IMR-90 (cell line): Measurements from ENCODE around the gene CNTN5. TPM values are rescaled to one million over a fixed set of nuclear protein-coding genes. Genes with fewer than 3 reads are reported as not detected.

Experiments
- ATAC-seq: fragments of 200-7000 bp; cut with Tn5 transposase; 2 replicates; pipeline ENCODE4 v1.9.1; 2020; ENCODE audit warnings: low read depth, mild to moderate bottlenecking, moderate library complexity
- BruUV-seq: library from RNA; stranded (reverse); fragments of 400-500 nt; replicated peaks from 2 replicates; lab custom pipeline; 2021; lab: Mats Ljungman, UMichigan
- CTCF ChIA-PET: fragments of 300-600 bp; formaldehyde crosslinking; extraction: SDS; loops from one replicate; lab custom pipeline; 2021; ENCODE audit warnings: antibody characterized with exemption; lab: Yijun Ruan, JAX
- POLR2A ChIA-PET: fragments of 300-600 bp; sonication (Branson Sonifier 250); formaldehyde crosslinking; loops from one replicate; lab custom pipeline; 2022; ENCODE audit warnings: antibody characterized with exemption; ENCODE audit not compliant: unreplicated experiment; lab: Charles Lee
- DNase-seq: peaks from one replicate; pipeline ENCODE4 v3.0.0; 2013
- H2AFZ ChIP-seq: replicated peaks from 2 replicates; pipeline ENCODE3; 2013; ENCODE audit warnings: low read length, mild to moderate bottlenecking; ENCODE audit not compliant: poor library complexity
- H2AK5ac ChIP-seq: 2 replicates; pipeline ENCODE4 v1.6.1; 2013; ENCODE audit warnings: low read depth, low read length, inconsistent platforms
- H2AK9ac ChIP-seq: replicated peaks from 2 replicates; pipeline ENCODE3; 2013; ENCODE audit warnings: mild to moderate bottlenecking, low read depth, low read length, moderate library complexity; ENCODE audit not compliant: poor library complexity
- H2BK120ac ChIP-seq: 2 replicates; pipeline ENCODE4 v1.6.1; 2013; ENCODE audit warnings: low read depth, low read length, inconsistent platforms
- H2BK15ac ChIP-seq: 3 replicates; pipeline ENCODE4 v1.6.1; 2013; ENCODE audit warnings: low read depth, low read length, inconsistent platforms
- H2BK20ac ChIP-seq: 2 replicates; pipeline ENCODE4 v1.6.1; 2013; ENCODE audit warnings: low read depth, mild to moderate bottlenecking, inconsistent platforms, low read length, moderate library complexity
- H2BK5ac ChIP-seq: 2 replicates; pipeline ENCODE4 v1.6.1; 2013; ENCODE audit warnings: mild to moderate bottlenecking, low read depth, low read length, inconsistent platforms; ENCODE audit not compliant: poor library complexity, severe bottlenecking
- H3K14ac ChIP-seq: replicated peaks from 2 replicates; pipeline ENCODE4 v1.6.1; 2013; ENCODE audit warnings: low read depth, low read length, inconsistent platforms
- H3K18ac ChIP-seq: 2 replicates; pipeline ENCODE4 v1.6.1; 2013; ENCODE audit warnings: low read depth, low read length, control low read depth
- H3K23ac ChIP-seq: 2 replicates; pipeline ENCODE4 v1.6.1; 2013; ENCODE audit warnings: low read depth, low read length, inconsistent platforms
- H3K27ac ChIP-seq: 2 replicates; pipeline ENCODE4 v1.5.1; 2013; ENCODE audit warnings: mild to moderate bottlenecking, control low read depth, low read length; ENCODE audit not compliant: insufficient read depth
- H3K27me3 ChIP-seq: 2 replicates; pipeline ENCODE4 v1.6.1; 2013; ENCODE audit warnings: low read length; ENCODE audit not compliant: control insufficient read depth, insufficient read depth
- H3K36me3 ChIP-seq: 2 replicates; pipeline ENCODE4 v1.6.1; 2013; ENCODE audit warnings: low read length, mixed read lengths; ENCODE audit not compliant: control insufficient read depth, insufficient read depth
- H3K4ac ChIP-seq: 2 replicates; pipeline ENCODE4 v1.6.1; 2013; ENCODE audit warnings: low read depth, low read length, inconsistent platforms
- H3K4me1 ChIP-seq: 2 replicates; pipeline ENCODE4 v1.6.1; 2013; ENCODE audit warnings: low read length, mixed read lengths; ENCODE audit not compliant: control insufficient read depth, insufficient read depth
- H3K4me2 ChIP-seq: 2 replicates; pipeline ENCODE4 v1.6.1; 2013; ENCODE audit warnings: low read depth, mild to moderate bottlenecking, control low read depth, low read length, moderate library complexity
- H3K4me3 ChIP-seq: 2 replicates; pipeline ENCODE4 v1.5.1; 2013; ENCODE audit warnings: low read depth, mild to moderate bottlenecking, control low read depth, low read length, moderate library complexity; ENCODE audit not compliant: insufficient read depth
- H3K56ac ChIP-seq: 2 replicates; pipeline ENCODE4 v1.6.1; 2013; ENCODE audit warnings: low read length, inconsistent platforms; ENCODE audit not compliant: insufficient read depth; ENCODE audit errors: extremely low read depth
- H3K79me1 ChIP-seq, 2 experiments: 2 replicates each; pipeline ENCODE4 v1.6.1; 2013; ENCODE audit warnings: low read length in 2 of 2, inconsistent platforms in 1 of 2, low read depth in 1 of 2
- H3K9ac ChIP-seq: 2 replicates; pipeline ENCODE4 v1.6.1; 2013; ENCODE audit warnings: low read depth, low read length, control low read depth
- H3K9me1 ChIP-seq: 2 replicates; pipeline ENCODE4 v1.6.1; 2013; ENCODE audit warnings: low read length, inconsistent platforms; ENCODE audit not compliant: insufficient read depth
- H3K9me3 ChIP-seq: 2 replicates; pipeline ENCODE4 v1.6.1; 2013; ENCODE audit warnings: low read length; ENCODE audit not compliant: control insufficient read depth, insufficient read depth
- H4K20me1 ChIP-seq: 2 replicates; pipeline ENCODE4 v1.6.1; 2013; ENCODE audit warnings: low read length, inconsistent platforms; ENCODE audit not compliant: insufficient read depth
- H4K5ac ChIP-seq: 2 replicates; pipeline ENCODE4 v1.6.1; 2013; ENCODE audit warnings: mild to moderate bottlenecking, low read depth, low read length, control low read depth
- H4K8ac ChIP-seq, 2 experiments: 2 replicates each; pipeline ENCODE4 v1.6.1; 2013; ENCODE audit warnings: low read depth in 2 of 2, low read length in 2 of 2, control low read depth in 1 of 2, inconsistent platforms in 1 of 2
- H4K91ac ChIP-seq: 2 replicates; pipeline ENCODE4 v1.6.1; 2013; ENCODE audit warnings: low read depth, low read length, inconsistent platforms; ENCODE audit not compliant: insufficient read depth
- CEBPB ChIP-seq: IDR thresholded peaks from 2 replicates; pipeline ENCODE4 v1.6.1; 2012; ENCODE audit warnings: low read depth, low read length, improper control_type of control experiment
- MAFK ChIP-seq: IDR thresholded peaks from 2 replicates; pipeline ENCODE4 v1.6.1; 2012; ENCODE audit warnings: low read depth, low read length, improper control_type of control experiment
- MAZ ChIP-seq: IDR thresholded peaks from 2 replicates; pipeline ENCODE4 v1.6.1; 2012; ENCODE audit warnings: low read depth, mild to moderate bottlenecking, low read length, improper control_type of control experiment, moderate library complexity, borderline replicate concordance
- MXI1 ChIP-seq: IDR thresholded peaks from 2 replicates; pipeline ENCODE4 v1.6.1; 2012; ENCODE audit warnings: low read depth, mild to moderate bottlenecking, low read length, moderate library complexity, borderline replicate concordance
- RAD21 ChIP-seq: IDR thresholded peaks from 2 replicates; pipeline ENCODE4 v1.6.1; 2012; ENCODE audit warnings: low read length, improper control_type of control experiment
- RCOR1 ChIP-seq: IDR thresholded peaks from 2 replicates; pipeline ENCODE4 v1.6.1; 2012; ENCODE audit warnings: mild to moderate bottlenecking, low read length, improper control_type of control experiment; ENCODE audit not compliant: insufficient replicate concordance
- WGBS, 2 experiments: methylation state at CpG; one replicate each; pipeline versions ENCODE4 v1.1.5 to v1.1.7; 2013; ENCODE audit warnings: missing lambda C conversion rate in 2 of 2; ENCODE audit not compliant: insufficient read length in 1 of 2; ENCODE audit errors: extremely low coverage in 2 of 2; 5-methylcytosine and 5-hydroxymethylcytosine counted together
- dilution Hi-C: fragments of 300-500 bp; cut with HindIII; formaldehyde crosslinking; loops from one replicate; pipeline ENCODE4 v1.14.3; 2018; ENCODE audit warnings: low sequenced_read_pairs; ENCODE audit not compliant: unreplicated experiment
- in situ Hi-C: fragments of 300-500 bp; cut with MboI; formaldehyde crosslinking; loops from 3 replicates; pipeline ENCODE4 v1.14.3; 2019; ENCODE audit warnings: low sequenced_read_pairs, inconsistent platforms, mixed read lengths
- intact Hi-C: fragments of 100-400 bp; cut with micrococcal nuclease; formaldehyde crosslinking; loops from 2 replicates; pipeline ENCODE4 v1.10.0; 2022
- polyA plus RNA-seq, 3 experiments: library from polyadenylated mRNA; depleted of rRNA; stranded (reverse); fragments of >200 nt; gene quantifications; 2 replicates each; pipeline ENCODE4 v1.2.3, GENCODE V29; 2012; ENCODE audit warnings: low replicate concordance in 1 of 3
- total RNA-seq: library from RNA; depleted of rRNA; stranded (reverse); fragments of >200 nt; gene quantifications from 2 replicates; pipeline ENCODE4 v1.2.3, GENCODE V29; 2012
- TF ChIP-seq, protein P1 (sequence below): fragments of 150-350 bp; IDR thresholded peaks from 2 replicates; pipeline ENCODE4 v1.6.1; 2017; ENCODE audit warnings: mild to moderate bottlenecking, antibody characterized with exemption, low read length, low read depth

The CNTN5 gene
- total and polyA plus RNA-seq, 2 of the 4 experiments (the other 2 are of a cell fraction) = not detected

- ChIA-PET POLR2A (no interaction called here), CTCF (no interaction called here)
- no peaks in the 10 kb centered on the region for H4K20me1 ChIP-seq
- no peak overlapping the region for H3K4ac ChIP-seq
- H3K27me3 ChIP-seq = no peaks in the 10 kb centered on the region
- BruUV-seq = no TSS peak
- H3K4me2 ChIP-seq = no peak overlapping the region
- H3K18ac ChIP-seq = no peak overlapping the region
- H3K23ac ChIP-seq = no peak overlapping the region
- no peak overlapping the region for H2BK15ac ChIP-seq
- no peak overlapping the region for H2AK9ac ChIP-seq
- no peak overlapping the region for H3K4me3 ChIP-seq
- WGBS, 2 experiments = 92% methylated on average over 2 of the region's 2 CpGs; no CpG with 5 or more reads in 1 of the 2 experiments
- no peak overlapping the region for H4K5ac ChIP-seq
- H3K36me3 ChIP-seq = no peaks in the 10 kb centered on the region
- no peak for DNase-seq
- no peaks in the 10 kb centered on the region for H3K9me1 ChIP-seq
- H2BK120ac ChIP-seq = no peak overlapping the region
- no peaks in the 10 kb centered on the region for H3K79me1 ChIP-seq
- no peaks in the 10 kb centered on the region; the same call in 1 of the 2 replicates for H3K4me1 ChIP-seq
- ATAC-seq = no peak
- in situ Hi-C loops = no loop called here
- no peak overlapping the region for H2AFZ ChIP-seq
- no peak overlapping the region for H2AK5ac ChIP-seq
- no peak overlapping the region for H4K91ac ChIP-seq
- no peak overlapping the region for H3K14ac ChIP-seq
- H4K8ac ChIP-seq = no peak overlapping the region
- intact Hi-C loops = no loop called here
- TF ChIP-seq, protein P1, sequence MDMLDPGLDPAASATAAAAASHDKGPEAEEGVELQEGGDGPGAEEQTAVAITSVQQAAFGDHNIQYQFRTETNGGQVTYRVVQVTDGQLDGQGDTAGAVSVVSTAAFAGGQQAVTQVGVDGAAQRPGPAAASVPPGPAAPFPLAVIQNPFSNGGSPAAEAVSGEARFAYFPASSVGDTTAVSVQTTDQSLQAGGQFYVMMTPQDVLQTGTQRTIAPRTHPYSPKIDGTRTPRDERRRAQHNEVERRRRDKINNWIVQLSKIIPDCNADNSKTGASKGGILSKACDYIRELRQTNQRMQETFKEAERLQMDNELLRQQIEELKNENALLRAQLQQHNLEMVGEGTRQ = no peak
- TF ChIP-seq MAFK = no peak
- no peak for TF ChIP-seq RAD21
- TF ChIP-seq CEBPB = no peak
- TF ChIP-seq MAZ = no peak
- no peak for TF ChIP-seq MXI1
- no peak for TF ChIP-seq RCOR1
- H3K9ac ChIP-seq = no peak overlapping the region
- dilution Hi-C loops = no loop called here
- H2BK20ac ChIP-seq = no peak overlapping the region
- no peak overlapping the region for H2BK5ac ChIP-seq
- H3K27ac ChIP-seq = no peak overlapping the region
- no peak overlapping the region for H3K56ac ChIP-seq
- H3K9me3 ChIP-seq = no peaks in the 10 kb centered on the region
Measured at GRCh38 chr11:99537681-99538080, 516.9 kb downstream of the CNTN5 start.
